Psoas muscle (tissue), 8 donors: ENCODE results near the gene SOHLH1. TPM values are rescaled to one million over a fixed set of nuclear protein-coding genes. Genes with fewer than 3 reads are reported as not detected.

Source experiments
- ATAC-seq, 4 donors: fragments of 200-7000 bp; cut with Tn5 transposase; one replicate each; pipeline ENCODE4 v1.9.1; 2020; ENCODE audit warnings: moderate library complexity in 3 of 4, mild to moderate bottlenecking in 2 of 4
- DNase-seq, 2 donors: peaks; one replicate each; pipeline ENCODE4 v3.0.0-alpha.2; 2020
- H3K27ac ChIP-seq: fragments of 200-600 bp; one replicate; pipeline ENCODE4 v1.8.0; 2022
- H3K27me3 ChIP-seq, 3 donors: fragments of 200-600 bp in 1 of 3; one replicate each; pipeline versions ENCODE4 v1.6.1 to v1.8.0; 2013 to 2022; ENCODE audit warnings: low read length in 2 of 3, mild to moderate bottlenecking in 2 of 3, moderate library complexity in 1 of 3; ENCODE audit not compliant: insufficient read depth in 3 of 3
- H3K36me3 ChIP-seq, 2 donors: fragments of 200-600 bp in 1 of 2; one replicate each; pipeline versions ENCODE4 v1.6.1 to v1.8.0; 2013 to 2022; ENCODE audit warnings: low read depth in 1 of 2, mild to moderate bottlenecking in 1 of 2, moderate library complexity in 1 of 2; ENCODE audit not compliant: insufficient read depth in 1 of 2
- H3K4me1 ChIP-seq: fragments of 200-600 bp; one replicate; pipeline ENCODE4 v1.8.0; 2022
- H3K4me3 ChIP-seq: fragments of 200-600 bp; one replicate; pipeline ENCODE4 v1.8.0; 2022; ENCODE audit warnings: mild to moderate bottlenecking
- H3K9me3 ChIP-seq: fragments of 200-600 bp; one replicate; pipeline ENCODE4 v1.8.0; 2022
- CTCF ChIP-seq: fragments of 200-600 bp; IDR thresholded peaks from one replicate; pipeline ENCODE4 v1.8.0; 2022; ENCODE audit warnings: antibody characterized with exemption
- WGBS, 3 donors: extraction: QIAGEN DNeasy Blood & Tissue Kit; methylation state at CpG; one replicate each; pipeline versions ENCODE4 v1.1.6 to v1.1.7; 2013; 5-methylcytosine and 5-hydroxymethylcytosine counted together
- intact Hi-C, 2 donors: fragments of 100-400 bp; cut with DNase I; formaldehyde crosslinking; loops; one replicate each; pipeline versions ENCODE4 v1.11.0 to v1.14.2; 2022
- polyA plus RNA-seq, 3 donors: library from polyadenylated mRNA; stranded (reverse); fragments of 200-250 nt; gene quantifications; one replicate each; pipeline ENCODE4 v1.2.3, GENCODE V29; 2013
- total RNA-seq, 4 donors: library from RNA; stranded (reverse); fragmentation: NEBNext Ultra II Directional in 2 of 4; extraction: Animal tissue kit (Norgen Biotek cat#: 25700) in 2 of 4; gene quantifications; one replicate each; pipeline versions ENCODE4 v1.2.1 to v1.2.4, GENCODE V29; 2021 to 2023
- donor health status: healthy with polysubstance abuse.
- donor health status: DM: no; HTN: no; CAD: no; lungs with moderate emphysema.
- donor health status: Bipolar disorder and iron deficiency.
- donor health status: healthy.
- donor health status: DM: yes; HTN: yes; CAD: no.
- donor health status: DM: no; HTN: no; CAD: no.
- donor health status: DM: no; HTN: no; CAD: no.
- donor health status: DM: yes; HTN: yes; CAD: no.

The SOHLH1 gene
- total and polyA plus RNA-seq, 7 donors = not detected

DNA sequence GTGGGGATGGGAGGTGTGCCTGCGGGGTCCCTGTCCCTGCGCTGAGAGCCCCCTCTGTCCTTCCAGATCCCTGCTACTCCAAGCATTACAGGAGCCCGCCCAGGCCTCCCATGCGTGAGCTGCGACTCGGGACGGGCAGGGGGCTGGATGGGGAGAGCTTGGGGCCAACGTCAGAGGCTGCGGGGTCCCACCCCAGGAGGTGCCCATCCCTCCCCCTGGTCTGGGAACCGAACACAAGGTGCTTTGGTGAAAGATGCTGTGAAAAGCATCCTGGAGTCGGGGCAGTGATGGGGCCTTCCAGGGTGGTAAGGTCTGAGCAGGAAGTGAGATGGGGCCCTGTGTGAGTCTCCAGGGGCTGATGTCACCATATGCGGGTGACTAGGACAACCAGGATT, 33.5 kb downstream of the SOHLH1 start:
- DNase-seq = peak in 1 of 2 donors; percentile 35
- no peak for ATAC-seq
- Histone ChIP-seq H3K27ac (no peak overlapping the region), H3K4me3 (no peak overlapping the region), H3K4me1 (no peaks in the 10 kb centered on the region), H3K9me3 (no peaks in the 10 kb centered on the region), H3K36me3 (no peaks in the 10 kb centered on the region), H3K27me3 (peaks cover 0 to 53% (median 5%) of the 10 kb centered on the region in 3 donors)
- TF ChIP-seq CTCF = no peak
- intact Hi-C loops = no loop called here
- WGBS, 3 donors = 78 to 86% (median 80%) methylated on average over 12 of the region's 12 CpGs

DNA sequence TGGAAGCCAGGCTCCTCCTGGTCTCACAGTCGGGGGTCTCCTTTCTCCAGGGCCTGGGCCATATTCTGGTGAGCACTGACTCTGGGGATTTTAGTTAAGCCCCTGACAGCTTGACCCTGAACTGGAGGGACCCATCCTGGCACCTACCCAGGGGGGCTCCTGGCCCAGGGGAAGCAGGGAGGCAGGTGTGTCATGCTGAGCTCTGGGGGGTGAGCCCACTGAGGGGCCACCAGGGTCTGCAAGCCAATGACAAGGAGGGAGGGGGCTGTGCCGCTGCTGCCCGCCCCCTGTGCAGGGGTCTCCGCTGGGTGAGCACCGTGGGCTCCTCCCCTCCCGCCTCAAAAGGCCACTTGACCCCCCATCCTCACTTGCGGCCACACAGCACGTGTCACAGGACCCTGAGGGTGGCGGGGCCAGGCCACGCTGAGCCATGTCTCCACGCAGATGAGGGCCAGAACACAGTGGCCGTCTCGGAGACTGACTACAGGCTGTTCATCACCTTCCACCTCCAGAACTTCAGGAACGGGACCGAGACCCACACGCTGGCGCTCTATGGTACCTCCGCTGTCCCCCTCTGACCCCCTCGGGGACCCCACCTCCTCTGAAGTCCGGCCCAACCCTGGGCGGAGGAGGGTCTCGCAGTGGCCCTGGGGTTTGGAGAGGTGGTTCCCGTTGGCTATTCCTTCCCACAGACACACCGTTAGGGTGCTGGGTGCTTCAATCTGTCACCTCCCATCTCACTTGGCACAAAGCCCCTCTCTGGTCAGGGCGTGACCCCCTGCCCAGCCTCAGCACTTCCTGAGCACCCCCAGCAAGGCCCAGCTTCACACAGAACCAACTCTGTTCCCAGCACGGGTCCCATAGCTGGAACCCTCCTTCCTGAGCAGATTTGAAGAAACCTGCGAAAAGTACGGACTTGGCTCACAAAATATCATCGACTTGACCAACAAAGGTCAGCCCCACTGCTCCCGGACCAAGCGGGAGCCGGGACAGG, 34.2 kb downstream of the SOHLH1 start:
- DNase-seq = peak in 1 of 2 donors; percentile 38
- intact Hi-C loops = no loop called here
- Histone ChIP-seq H3K4me3 (no peak overlapping the region), H3K27ac (no peak overlapping the region), H3K4me1 (no peaks in the 10 kb centered on the region), H3K9me3 (no peaks in the 10 kb centered on the region), H3K27me3 (peaks cover 0 to 47% (median 5%) of the 10 kb centered on the region in 3 donors), H3K36me3 (no peaks in the 10 kb centered on the region)
- ATAC-seq = no peak
- TF ChIP-seq CTCF = no peak
- WGBS, 3 donors = 83% methylated on average over 32 of the region's 32 CpGs

DNA sequence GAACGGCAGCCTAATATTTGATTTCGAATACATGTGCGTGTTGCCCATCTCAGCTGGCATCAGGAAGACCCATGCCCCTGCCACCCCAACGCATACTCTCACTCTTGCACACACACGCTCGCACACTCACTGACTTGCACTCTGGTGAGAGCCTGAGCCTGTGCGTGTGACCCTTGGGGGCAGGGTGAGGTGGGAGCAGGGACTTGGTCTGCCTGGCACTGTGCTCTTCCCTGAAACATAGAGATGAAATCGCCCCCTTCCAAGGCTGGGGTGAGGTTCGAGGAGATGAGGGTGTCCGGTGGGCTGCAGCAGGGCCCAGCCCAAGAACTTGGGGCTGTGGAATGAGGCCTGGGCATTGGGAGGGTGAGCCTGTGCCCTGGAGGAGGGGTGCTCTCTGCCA, 35.0 kb downstream of the SOHLH1 start:
- no peak overlapping the region for H3K27ac ChIP-seq
- DNase-seq (peak in 1 of 2 donors; percentile 39), ATAC-seq (no peak)
- intact Hi-C loops = no loop called here
- H3K4me3 ChIP-seq = no peak overlapping the region
- peaks cover 0 to 39% (median 5%) of the 10 kb centered on the region in 3 donors for H3K27me3 ChIP-seq
- TF ChIP-seq CTCF = no peak
- H3K4me1 ChIP-seq = no peaks in the 10 kb centered on the region
- 90 to 96% (median 90%) methylated on average over 10 of the region's 10 CpGs for WGBS, 3 donors
- H3K36me3 ChIP-seq = no peaks in the 10 kb centered on the region
- no peaks in the 10 kb centered on the region for H3K9me3 ChIP-seq

- H3K36me3 ChIP-seq = no peaks in the 10 kb centered on the region
- WGBS, 3 donors = 87 to 91% (median 88%) methylated on average over 9 to 12 of the region's 12 CpGs
- ATAC-seq = no peak
- H3K27ac ChIP-seq = no peak overlapping the region
- H3K27me3 ChIP-seq = peaks cover 0 to 36% (median 7%) of the 10 kb centered on the region in 3 donors
- no peaks in the 10 kb centered on the region for H3K4me1 ChIP-seq
- peak in 1 of 2 donors; percentile 3 for DNase-seq
- no peak for TF ChIP-seq CTCF
- no peaks in the 10 kb centered on the region for H3K9me3 ChIP-seq
- no peak overlapping the region for H3K4me3 ChIP-seq
- intact Hi-C loops = no loop called here
Measured at GRCh38 chr9:135663857-135664256, 35.4 kb downstream of the SOHLH1 start.
